Nephron (organoid): ENCODE measurements around the gene SEMA3G.

Source experiments
- H3K27ac Mint-ChIP-seq, 3 experiments: 2 replicates each; pipeline ENCODE4 v1.8.0; 2020; ENCODE audit warnings: mixed read lengths in 3 of 3, mild to moderate bottlenecking in 2 of 3, moderate library complexity in 1 of 3
- H3K27me3 Mint-ChIP-seq: 2 replicates; pipeline ENCODE4 v1.8.0; 2021; ENCODE audit warnings: low read depth, mild to moderate bottlenecking, moderate library complexity, mixed read lengths
- H3K36me3 Mint-ChIP-seq: 2 replicates; pipeline ENCODE4 v1.8.0; 2020; ENCODE audit warnings: low read depth, mixed read lengths
- H3K4me1 Mint-ChIP-seq: 2 replicates; pipeline ENCODE4 v1.8.0; 2020; ENCODE audit warnings: mixed read lengths
- H3K4me3 Mint-ChIP-seq, 3 experiments: 2 replicates each; pipeline ENCODE4 v1.8.0; 2020; ENCODE audit warnings: mild to moderate bottlenecking in 3 of 3, mixed read lengths in 3 of 3, moderate library complexity in 2 of 3
- H3K9me3 Mint-ChIP-seq: 2 replicates; pipeline ENCODE4 v1.8.0; 2020; ENCODE audit warnings: mixed read lengths
- TF ChIP-seq, protein P1 (sequence below), 3 experiments: fragments of 200-600 bp; sonication (generic); IDR thresholded peaks; one replicate each; pipeline ENCODE4 v1.5.0; 2021; ENCODE audit warnings: antibody characterized with exemption in 3 of 3; ENCODE audit not compliant: unreplicated experiment in 3 of 3

The SEMA3G gene

DNA sequence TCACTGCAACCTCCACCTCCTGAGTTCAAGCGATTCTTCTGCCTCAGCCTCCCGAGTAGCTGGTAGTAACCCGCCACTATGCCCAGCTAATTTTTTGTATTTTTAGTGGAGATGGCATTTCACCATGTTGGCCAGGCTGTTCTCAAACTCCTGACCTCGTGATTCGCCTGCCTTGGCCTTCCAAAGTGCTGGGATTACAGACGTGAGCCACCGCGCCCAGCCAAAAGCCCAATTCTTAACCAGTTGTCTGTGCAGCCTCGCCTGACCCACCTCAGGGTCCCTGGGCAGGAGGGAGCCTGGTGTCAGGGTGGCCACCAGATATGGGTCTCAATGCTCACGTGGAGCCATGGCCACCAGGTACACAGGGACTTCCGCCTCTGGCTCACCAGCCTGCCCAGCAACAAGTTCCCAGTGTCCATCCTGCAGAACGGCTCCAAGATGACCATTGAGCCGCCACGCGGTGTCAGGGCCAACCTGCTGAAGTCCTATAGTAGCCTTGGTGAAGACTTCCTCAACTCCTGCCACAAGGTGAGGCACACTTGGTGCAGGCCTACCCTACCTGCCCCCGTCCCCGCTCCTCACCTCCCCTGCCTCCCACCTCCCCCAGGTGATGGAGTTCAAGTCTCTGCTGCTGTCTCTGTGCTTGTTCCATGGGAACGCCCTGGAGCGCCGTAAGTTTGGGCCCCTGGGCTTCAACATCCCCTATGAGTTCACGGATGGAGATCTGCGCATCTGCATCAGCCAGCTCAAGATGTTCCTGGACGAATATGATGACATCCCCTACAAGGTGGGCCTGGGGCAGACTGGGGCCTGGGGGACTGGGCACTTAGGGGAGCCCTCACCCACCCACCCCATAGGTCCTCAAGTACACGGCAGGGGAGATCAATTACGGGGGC lies 48.6 kb downstream of the SEMA3G start:
- Mint-ChIP-seq H3K4me1 (no peaks in the 10 kb centered on the region), H3K27ac (no peak overlapping the region), H3K4me3 (no peak overlapping the region), H3K27me3 (no peaks in the 10 kb centered on the region), H3K9me3 (no peaks in the 10 kb centered on the region), H3K36me3 (peaks cover 1% of the 10 kb centered on the region)
- TF ChIP-seq, protein P1, sequence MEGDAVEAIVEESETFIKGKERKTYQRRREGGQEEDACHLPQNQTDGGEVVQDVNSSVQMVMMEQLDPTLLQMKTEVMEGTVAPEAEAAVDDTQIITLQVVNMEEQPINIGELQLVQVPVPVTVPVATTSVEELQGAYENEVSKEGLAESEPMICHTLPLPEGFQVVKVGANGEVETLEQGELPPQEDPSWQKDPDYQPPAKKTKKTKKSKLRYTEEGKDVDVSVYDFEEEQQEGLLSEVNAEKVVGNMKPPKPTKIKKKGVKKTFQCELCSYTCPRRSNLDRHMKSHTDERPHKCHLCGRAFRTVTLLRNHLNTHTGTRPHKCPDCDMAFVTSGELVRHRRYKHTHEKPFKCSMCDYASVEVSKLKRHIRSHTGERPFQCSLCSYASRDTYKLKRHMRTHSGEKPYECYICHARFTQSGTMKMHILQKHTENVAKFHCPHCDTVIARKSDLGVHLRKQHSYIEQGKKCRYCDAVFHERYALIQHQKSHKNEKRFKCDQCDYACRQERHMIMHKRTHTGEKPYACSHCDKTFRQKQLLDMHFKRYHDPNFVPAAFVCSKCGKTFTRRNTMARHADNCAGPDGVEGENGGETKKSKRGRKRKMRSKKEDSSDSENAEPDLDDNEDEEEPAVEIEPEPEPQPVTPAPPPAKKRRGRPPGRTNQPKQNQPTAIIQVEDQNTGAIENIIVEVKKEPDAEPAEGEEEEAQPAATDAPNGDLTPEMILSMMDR (IDR thresholded peaks at IDR 0.05; ENCODE audit: unreplicated experiment in 3 of 3): no peak

DNA sequence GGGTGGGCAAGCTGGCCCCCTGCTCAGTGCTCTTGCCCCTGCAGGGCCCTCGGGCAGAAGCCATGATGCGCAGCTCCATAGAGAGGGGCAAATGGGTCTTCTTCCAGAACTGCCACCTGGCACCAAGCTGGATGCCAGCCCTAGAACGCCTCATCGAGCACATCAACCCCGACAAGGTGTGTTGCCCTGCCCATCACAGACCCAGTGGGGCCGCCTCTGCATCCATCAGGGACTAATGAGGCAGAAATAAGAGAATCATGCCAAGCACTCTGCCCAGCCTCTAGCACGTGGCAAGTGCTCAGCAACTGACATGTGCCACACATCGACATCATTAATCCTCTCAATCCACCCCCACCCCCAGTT lies 49.4 kb downstream of the SEMA3G start:
- no peaks in the 10 kb centered on the region for H3K4me1 Mint-ChIP-seq
- H3K27me3 Mint-ChIP-seq: no peaks in the 10 kb centered on the region
- no peak overlapping the region for H3K4me3 Mint-ChIP-seq
- H3K9me3 Mint-ChIP-seq: no peaks in the 10 kb centered on the region
- TF ChIP-seq, protein P1 (IDR thresholded peaks at IDR 0.05; ENCODE audit: unreplicated experiment in 3 of 3): no peak
- no peaks in the 10 kb centered on the region for H3K36me3 Mint-ChIP-seq
- no peak overlapping the region for H3K27ac Mint-ChIP-seq

DNA sequence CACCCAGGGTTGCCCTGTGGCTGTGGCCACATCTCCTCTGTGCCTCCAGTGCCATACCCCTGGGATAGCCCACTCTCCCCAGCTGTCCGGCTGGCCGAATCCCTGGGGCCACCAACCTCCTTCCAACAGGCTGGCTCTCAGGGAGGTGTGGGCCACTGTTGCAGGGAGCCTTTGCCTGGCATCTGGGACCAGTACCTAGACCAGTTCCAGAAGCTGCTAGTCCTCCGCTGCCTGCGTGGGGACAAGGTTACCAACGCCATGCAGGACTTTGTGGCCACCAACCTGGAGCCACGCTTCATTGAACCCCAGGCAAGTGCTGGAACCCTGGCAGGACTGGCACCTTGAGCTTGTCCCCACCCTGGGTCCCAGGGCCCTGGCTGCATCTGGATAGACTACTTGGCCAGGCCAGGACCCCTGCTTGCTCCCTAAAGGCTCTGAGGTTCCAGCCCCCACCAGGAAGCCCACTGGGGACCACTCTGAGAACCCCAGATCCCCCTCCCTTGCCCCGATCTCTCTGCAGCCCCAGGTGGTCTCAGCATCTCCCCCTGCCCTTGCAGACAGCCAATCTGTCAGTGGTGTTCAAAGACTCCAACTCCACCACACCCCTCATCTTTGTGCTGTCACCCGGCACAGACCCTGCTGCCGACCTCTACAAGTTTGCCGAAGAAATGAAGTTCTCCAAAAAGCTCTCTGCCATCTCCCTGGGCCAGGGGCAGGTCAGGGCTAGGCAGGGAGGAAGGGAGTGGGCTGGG lies 50.0 kb downstream of the SEMA3G start:
- Mint-ChIP-seq H3K4me1 (no peaks in the 10 kb centered on the region), H3K4me3 (no peak overlapping the region), H3K27me3 (no peaks in the 10 kb centered on the region), H3K36me3 (peaks cover 3% of the 10 kb centered on the region), H3K27ac (no peak overlapping the region), H3K9me3 (no peaks in the 10 kb centered on the region)
- TF ChIP-seq, protein P1 (IDR thresholded peaks at IDR 0.05; ENCODE audit: unreplicated experiment in 3 of 3): no peak

DNA sequence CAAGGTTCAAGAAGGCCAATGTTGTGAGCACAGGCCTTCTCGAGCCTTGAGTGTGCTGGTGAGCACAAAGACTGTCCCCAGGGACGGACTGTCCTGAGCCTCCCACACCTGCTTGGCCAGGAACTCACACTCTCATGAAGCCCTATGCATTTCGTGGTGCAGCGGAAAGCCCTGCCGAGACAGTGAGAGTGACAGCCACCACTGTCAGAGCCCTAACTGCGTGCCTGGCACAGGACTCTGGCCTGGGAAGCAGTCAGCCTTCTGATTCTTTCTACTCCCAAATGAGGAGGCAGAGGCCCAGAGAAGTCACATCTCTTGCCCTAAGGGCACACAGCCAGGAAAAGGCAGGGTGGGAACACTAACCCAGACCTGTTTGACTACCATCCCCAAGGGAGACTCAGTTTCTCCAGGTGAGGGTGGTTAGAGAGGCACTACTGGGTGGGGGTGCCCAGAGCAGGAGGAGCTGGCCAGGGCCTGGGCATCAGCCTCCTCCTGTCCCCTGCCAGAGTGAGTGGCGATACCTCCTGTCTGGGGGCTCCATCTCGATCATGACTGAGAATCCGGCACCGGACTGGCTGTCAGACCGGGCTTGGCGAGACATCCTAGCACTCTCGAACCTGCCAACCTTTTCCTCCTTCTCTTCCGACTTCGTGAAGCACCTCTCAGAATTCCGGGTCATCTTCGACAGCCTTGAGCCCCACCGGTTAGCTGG lies 50.8 kb downstream of the SEMA3G start:
- no peaks in the 10 kb centered on the region for H3K9me3 Mint-ChIP-seq
- H3K4me1 Mint-ChIP-seq: no peaks in the 10 kb centered on the region
- H3K4me3 Mint-ChIP-seq: no peak overlapping the region
- H3K36me3 Mint-ChIP-seq: peaks cover 3% of the 10 kb centered on the region
- TF ChIP-seq, protein P1 (IDR thresholded peaks at IDR 0.05; ENCODE audit: unreplicated experiment in 3 of 3): no peak
- H3K27ac Mint-ChIP-seq: no peak overlapping the region
- no peaks in the 10 kb centered on the region for H3K27me3 Mint-ChIP-seq

DNA sequence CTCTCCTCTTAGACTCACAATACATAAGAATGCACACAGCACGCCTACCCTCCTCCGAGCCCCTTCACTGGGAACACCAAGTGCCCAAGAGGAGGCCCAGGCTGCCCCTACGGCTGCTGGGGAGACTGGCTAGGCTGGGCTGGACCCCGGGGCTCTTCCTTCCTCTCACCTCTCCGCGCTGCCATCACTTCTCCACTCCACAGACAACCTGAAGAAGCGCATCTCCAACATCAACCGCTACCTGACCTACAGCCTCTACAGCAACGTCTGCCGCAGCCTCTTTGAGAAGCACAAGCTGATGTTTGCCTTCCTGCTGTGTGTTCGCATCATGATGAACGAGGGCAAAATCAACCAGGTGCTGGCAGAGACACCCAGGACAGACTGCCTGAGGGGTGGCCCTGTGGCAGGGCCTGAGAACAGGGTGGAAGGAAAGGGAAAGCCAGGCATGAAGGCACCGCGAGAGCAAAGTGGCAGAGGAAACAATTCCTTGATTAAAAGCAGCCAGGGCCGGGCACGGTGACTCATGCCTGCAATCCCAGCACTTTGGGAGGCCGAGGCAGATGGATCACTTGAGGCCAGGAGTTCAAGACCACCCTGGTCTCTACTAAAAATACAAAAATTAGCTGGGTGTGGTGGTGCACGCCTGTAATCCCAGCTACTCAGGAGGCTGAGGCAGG lies 51.6 kb downstream of the SEMA3G start:
- Mint-ChIP-seq H3K27me3 (no peaks in the 10 kb centered on the region), H3K9me3 (no peaks in the 10 kb centered on the region), H3K4me1 (no peaks in the 10 kb centered on the region), H3K27ac (no peak overlapping the region), H3K36me3 (peaks cover 3% of the 10 kb centered on the region), H3K4me3 (no peak overlapping the region)
- TF ChIP-seq, protein P1 (IDR thresholded peaks at IDR 0.05; ENCODE audit: unreplicated experiment in 3 of 3): no peak
